GM12875 (cell line): ENCODE data around the gene ELMO3.
A peak's percentile ranks its signal among the peaks of the same experiment; 100 is the strongest.

Experiments used
- H3K4me3 ChIP-seq: one replicate; pipeline ENCODE4 v1.5.1; 2011; ENCODE audit warnings: low read depth, low read length, control low read depth
- TF ChIP-seq, protein P1 (sequence below): IDR thresholded peaks from 2 replicates; pipeline ENCODE4 v1.5.1; 2011; ENCODE audit warnings: low read depth, mild to moderate bottlenecking, control low read depth, inconsistent platforms, low read length, moderate library complexity, borderline replicate concordance; ENCODE audit not compliant: insufficient read depth

Gene ELMO3

GRCh38 chr16:67243481-67243880 lies 44.5 kb downstream of the ELMO3 start:
- H3K4me3 ChIP-seq, result no peak overlapping the region
- TF ChIP-seq, protein P1, sequence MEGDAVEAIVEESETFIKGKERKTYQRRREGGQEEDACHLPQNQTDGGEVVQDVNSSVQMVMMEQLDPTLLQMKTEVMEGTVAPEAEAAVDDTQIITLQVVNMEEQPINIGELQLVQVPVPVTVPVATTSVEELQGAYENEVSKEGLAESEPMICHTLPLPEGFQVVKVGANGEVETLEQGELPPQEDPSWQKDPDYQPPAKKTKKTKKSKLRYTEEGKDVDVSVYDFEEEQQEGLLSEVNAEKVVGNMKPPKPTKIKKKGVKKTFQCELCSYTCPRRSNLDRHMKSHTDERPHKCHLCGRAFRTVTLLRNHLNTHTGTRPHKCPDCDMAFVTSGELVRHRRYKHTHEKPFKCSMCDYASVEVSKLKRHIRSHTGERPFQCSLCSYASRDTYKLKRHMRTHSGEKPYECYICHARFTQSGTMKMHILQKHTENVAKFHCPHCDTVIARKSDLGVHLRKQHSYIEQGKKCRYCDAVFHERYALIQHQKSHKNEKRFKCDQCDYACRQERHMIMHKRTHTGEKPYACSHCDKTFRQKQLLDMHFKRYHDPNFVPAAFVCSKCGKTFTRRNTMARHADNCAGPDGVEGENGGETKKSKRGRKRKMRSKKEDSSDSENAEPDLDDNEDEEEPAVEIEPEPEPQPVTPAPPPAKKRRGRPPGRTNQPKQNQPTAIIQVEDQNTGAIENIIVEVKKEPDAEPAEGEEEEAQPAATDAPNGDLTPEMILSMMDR, result no peak

- peak overlapping the region; percentile 77 for H3K4me3 ChIP-seq
Measured at GRCh38 chr16:67244387-67245185, 45.7 kb downstream of the ELMO3 start.

DNA sequence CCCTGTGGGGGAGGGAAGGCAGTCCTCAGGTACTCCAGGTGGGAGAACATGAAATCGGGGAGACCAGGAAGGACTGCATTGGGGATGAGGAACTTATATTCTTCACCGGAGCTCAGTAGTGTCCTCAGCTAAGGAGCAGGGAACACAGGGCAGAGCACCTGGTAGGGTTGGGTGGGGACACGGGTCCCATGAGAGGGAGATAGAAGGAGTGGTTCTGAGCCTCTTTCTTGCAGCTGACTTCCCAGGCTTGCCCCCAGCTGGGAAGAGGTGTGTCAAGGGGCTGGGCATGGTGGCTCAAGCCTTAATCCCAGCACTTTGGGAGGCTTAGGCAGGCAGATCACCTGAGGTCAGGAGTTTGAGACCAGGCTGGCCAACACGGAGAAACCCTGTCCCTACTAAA lies 46.3 kb downstream of the ELMO3 start:
- TF ChIP-seq, protein P1, result no peak
- H3K4me3 ChIP-seq, result peak overlapping the region; percentile 77

More at GRCh38 chr16:67244387-67245185, 45.7 kb downstream of the ELMO3 start:
- TF ChIP-seq, protein P1, result no peak

DNA sequence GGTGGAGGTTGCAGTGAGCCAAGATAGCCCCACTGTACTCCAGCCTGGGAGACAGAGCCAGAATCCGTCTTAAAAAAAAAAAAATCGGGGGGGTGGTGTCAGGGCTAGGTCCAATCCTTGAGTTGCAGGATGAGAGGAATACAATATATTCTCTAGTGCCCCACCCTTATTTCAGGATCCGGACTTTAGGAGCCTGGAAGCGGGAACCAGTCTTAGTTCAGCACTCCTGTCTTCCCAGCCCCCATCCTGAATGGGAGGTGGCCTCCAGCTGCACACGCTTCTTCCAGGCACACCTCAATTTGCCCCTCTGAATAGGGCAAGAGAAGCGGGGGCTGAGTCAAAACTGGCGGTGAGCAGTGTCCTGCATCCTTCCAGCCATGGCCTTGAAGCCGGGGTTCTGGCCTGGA lies 46.7 kb downstream of the ELMO3 start:
- TF ChIP-seq, protein P1, result no peak
- peak overlapping the region; percentile 77 for H3K4me3 ChIP-seq

DNA sequence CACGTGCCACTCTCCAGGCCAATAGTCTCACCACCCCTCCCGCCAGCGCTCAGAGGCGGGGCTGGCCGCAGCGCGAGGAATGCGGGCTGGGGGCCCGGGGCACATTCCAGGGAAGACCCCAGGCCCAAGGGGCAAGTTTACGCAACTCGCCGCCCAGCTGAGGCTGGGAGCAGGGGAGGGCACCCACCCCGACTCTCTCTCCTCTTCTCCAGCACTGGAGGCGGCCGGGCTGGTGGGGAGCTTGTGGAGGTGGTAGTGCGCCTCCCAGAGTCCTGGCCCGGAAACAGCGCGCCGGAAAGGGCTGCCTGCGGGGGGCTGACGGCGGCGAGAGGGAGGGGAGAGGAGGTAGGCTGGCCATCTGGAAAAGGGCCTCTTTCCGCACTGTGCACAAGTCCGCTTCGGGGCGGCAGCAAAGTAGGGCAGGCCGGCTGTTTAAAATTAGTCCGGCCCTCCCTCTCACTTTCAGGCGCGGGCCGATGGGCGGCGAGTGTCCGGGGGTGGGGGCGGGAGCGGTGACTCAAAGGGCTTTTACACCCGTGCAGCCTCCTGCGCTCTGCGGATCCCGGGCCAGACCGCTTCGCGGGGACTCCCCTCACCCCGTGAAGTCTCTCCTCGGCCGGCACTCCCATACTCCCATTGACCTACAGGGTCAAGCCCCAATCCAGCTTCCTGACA lies 47.3 kb downstream of the ELMO3 start:
- TF ChIP-seq, protein P1, result peak; percentile 53; the same call in 1 of the 2 replicates
- H3K4me3 ChIP-seq, result peak overlapping the region; percentile 77

- TF ChIP-seq, protein P1, result no peak
- peak overlapping the region; percentile 77 for H3K4me3 ChIP-seq
Measured at GRCh38 chr16:67246756-67247191, 47.8 kb downstream of the ELMO3 start.
